Measurements from ENCODE around the gene HACD2. TPM values are rescaled to one million over a fixed set of nuclear protein-coding genes. Genes with fewer than 3 reads are reported as not detected.

The HACD2 gene
- total RNA-seq, 1 experiment from 2014 or later = 27.4 TPM

- Mint-ChIP-seq H3K27me3 (ENCODE audit: low read depth) (no peaks in the 10 kb centered on the region), H3K4me3 (no peak overlapping the region), H3K27ac (no peak overlapping the region), H3K36me3 (ENCODE audit: insufficient read depth in 1 of 3, low read depth in 3 of 3) (peaks cover 0 to 4% (median 3%) of the 10 kb centered on the region in 3 experiments; a peak in 3 of 7 replicates), H3K4me1 (no peaks in the 10 kb centered on the region), H3K9me3 (no peaks in the 10 kb centered on the region)
- TF ChIP-seq CTCF (conservative IDR thresholded peaks at IDR 0.05) = no peak
- no peaks in the 10 kb centered on the region for H3K4me1 ChIP-seq (ENCODE audit: insufficient read depth, low read length)
- H4K5ac ChIP-seq (ENCODE audit: insufficient read length, low read depth, low read length) = no peak overlapping the region
- H3K9me3 ChIP-seq (ENCODE audit: control insufficient read depth, low read depth, low read length) = no peaks in the 10 kb centered on the region
- no peak overlapping the region for H3K56ac ChIP-seq (ENCODE audit: insufficient read length, low read depth, low read length)
- H2BK20ac ChIP-seq (ENCODE audit: low read depth, low read length, poor library complexity, severe bottlenecking) = no peak overlapping the region
- no peak overlapping the region for H4K91ac ChIP-seq (ENCODE audit: insufficient read length, low read depth, low read length)
- H2BK5ac ChIP-seq (ENCODE audit: insufficient read length, low read length) = no peak overlapping the region
- no peaks in the 10 kb centered on the region for H4K20me1 ChIP-seq (ENCODE audit: control insufficient read depth, insufficient read depth, insufficient read length)
- H2BK15ac ChIP-seq (ENCODE audit: low read depth, low read length) = no peak overlapping the region
- no peak overlapping the region for H2BK12ac ChIP-seq (ENCODE audit: insufficient read length, low read depth, low read length)
- no peak for DNase-seq
- H2AFZ ChIP-seq (ENCODE audit: low read length) = no peak overlapping the region
- H3K23me2 ChIP-seq (ENCODE audit: insufficient read length, low read depth, low read length, poor library complexity, severe bottlenecking) = no peaks in the 10 kb centered on the region
- H3T11ph ChIP-seq (ENCODE audit: low read length) = no peak overlapping the region
- H3K27me3 ChIP-seq (ENCODE audit: insufficient read depth, low read length) = no peaks in the 10 kb centered on the region
- no peak overlapping the region for H3K4me2 ChIP-seq (ENCODE audit: insufficient read depth, insufficient read length, low read length)
- no peak overlapping the region for H3K14ac ChIP-seq (ENCODE audit: insufficient read depth, low read length)
- H2BK120ac ChIP-seq (ENCODE audit: low read depth, low read length, poor library complexity, severe bottlenecking) = no peak overlapping the region
- no peak overlapping the region for H3K4ac ChIP-seq (ENCODE audit: low read depth, low read length)
- H2AK5ac ChIP-seq (ENCODE audit: insufficient read length, low read length) = no peak overlapping the region
- no peak overlapping the region for H3K23ac ChIP-seq (ENCODE audit: insufficient read length, low read depth, low read length)
- WGBS (ENCODE audit: extremely low coverage, insufficient read length, low lambda C conversion rate) = no CpG with 5 or more reads among the region's 4 CpGs
- no peak overlapping the region for H3K27ac ChIP-seq (ENCODE audit: insufficient read length, low read depth, low read length)
- no peaks in the 10 kb centered on the region for H3K79me1 ChIP-seq (ENCODE audit: insufficient read depth, low read depth, low read length, poor library complexity, severe bottlenecking)
- no peak overlapping the region for H3K18ac ChIP-seq (ENCODE audit: insufficient read length, low read depth, low read length)
- H4K8ac ChIP-seq (replicated peaks; ENCODE audit: insufficient read length, low read depth, low read length) = no peak overlapping the region
- no peak overlapping the region for H3K9ac ChIP-seq (ENCODE audit: extremely low read depth, insufficient read length, low read length)
- H3K79me2 ChIP-seq (ENCODE audit: insufficient read depth, low read length) = no peaks in the 10 kb centered on the region
These were observed 65.9 kb downstream of the HACD2 start for GRCh38 chr3:123518892-123519485.

Measured in H9 (cell line).